Measurements from ENCODE around the gene TMEM198.

DNA sequence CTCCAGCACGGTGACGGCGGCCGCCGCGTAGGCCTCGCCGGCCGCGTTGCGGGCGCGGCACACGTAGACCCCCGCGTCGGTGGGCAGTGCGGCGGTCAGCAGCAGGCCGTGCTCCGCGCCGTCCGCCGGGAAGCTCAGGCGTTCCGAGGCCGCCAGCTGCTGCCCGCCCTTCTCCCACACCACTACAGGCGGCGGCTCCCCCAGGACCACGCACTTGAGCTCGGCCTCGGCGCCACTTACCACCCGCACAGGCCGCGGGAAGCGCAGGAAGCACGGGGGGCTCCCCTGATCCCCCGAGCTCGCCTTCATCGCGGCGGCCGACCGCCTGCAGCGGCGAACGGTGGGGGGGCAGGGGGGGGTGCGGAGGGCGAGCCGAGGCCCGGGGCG is 27.1 kb downstream of the TMEM198 start:
- TF ChIP-seq, protein P1, sequence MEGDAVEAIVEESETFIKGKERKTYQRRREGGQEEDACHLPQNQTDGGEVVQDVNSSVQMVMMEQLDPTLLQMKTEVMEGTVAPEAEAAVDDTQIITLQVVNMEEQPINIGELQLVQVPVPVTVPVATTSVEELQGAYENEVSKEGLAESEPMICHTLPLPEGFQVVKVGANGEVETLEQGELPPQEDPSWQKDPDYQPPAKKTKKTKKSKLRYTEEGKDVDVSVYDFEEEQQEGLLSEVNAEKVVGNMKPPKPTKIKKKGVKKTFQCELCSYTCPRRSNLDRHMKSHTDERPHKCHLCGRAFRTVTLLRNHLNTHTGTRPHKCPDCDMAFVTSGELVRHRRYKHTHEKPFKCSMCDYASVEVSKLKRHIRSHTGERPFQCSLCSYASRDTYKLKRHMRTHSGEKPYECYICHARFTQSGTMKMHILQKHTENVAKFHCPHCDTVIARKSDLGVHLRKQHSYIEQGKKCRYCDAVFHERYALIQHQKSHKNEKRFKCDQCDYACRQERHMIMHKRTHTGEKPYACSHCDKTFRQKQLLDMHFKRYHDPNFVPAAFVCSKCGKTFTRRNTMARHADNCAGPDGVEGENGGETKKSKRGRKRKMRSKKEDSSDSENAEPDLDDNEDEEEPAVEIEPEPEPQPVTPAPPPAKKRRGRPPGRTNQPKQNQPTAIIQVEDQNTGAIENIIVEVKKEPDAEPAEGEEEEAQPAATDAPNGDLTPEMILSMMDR (IDR thresholded peaks at IDR 0.05), result no peak
- TF ChIP-seq POLR2A (IDR thresholded peaks at IDR 0.05), result no peak

Data from right lobe of liver (tissue), 4 donors.